HCT116 (cell line): ENCODE data around the gene CFAP61. TPM values are rescaled to one million over a fixed set of nuclear protein-coding genes. Genes with fewer than 3 reads are reported as not detected.

Experiments
- ATAC-seq: fragments of 200-7000 bp; cut with Tn5 transposase; 2 replicates; pipeline ENCODE4 v1.9.1; 2020; ENCODE audit warnings: mild to moderate bottlenecking, moderate library complexity
- BruUV-seq: library from RNA; stranded (reverse); fragments of 400-500 nt; replicated peaks from 2 replicates; lab custom pipeline; 2021; lab: Mats Ljungman, UMichigan
- CTCF ChIA-PET: fragments of 300-600 bp; sonication (Branson Sonifier 250); formaldehyde crosslinking; loops from one replicate; lab custom pipeline; 2021; ENCODE audit warnings: antibody characterized with exemption; lab: Charles Lee
- POLR2A ChIA-PET: fragments of 300-600, 350-600 bp; sonication (Branson Sonifier 250); formaldehyde crosslinking; loops from one replicate; lab custom pipeline; 2021; ENCODE audit warnings: antibody characterized with exemption; lab: Charles Lee
- RAD21 ChIA-PET, 2 experiments: fragments of 300-600 bp; sonication (Branson Sonifier 250); formaldehyde crosslinking; loops; one replicate each; lab custom pipeline; 2023; ENCODE audit warnings: low total read pairs in 2 of 2; ENCODE audit not compliant: uncharacterized antibody in 2 of 2, unreplicated experiment in 2 of 2, low non-redundant PET in 1 of 2; lab: Charles Lee
- DNase-seq: peaks from one replicate; pipeline ENCODE4 v3.0.0-alpha.2; 2010; ENCODE audit warnings: low read depth, low spot score
- H2AFZ ChIP-seq: fragments of 200-600 bp; shearing (Covaris generic), sonication (generic); 2 replicates; pipeline ENCODE4 v1.6.1; 2017; ENCODE audit warnings: low read depth, mixed run types, mixed read lengths, antibody characterized with exemption, low read length; ENCODE audit not compliant: poor library complexity, severe bottlenecking
- H3K27ac ChIP-seq: 2 replicates; pipeline ENCODE4 v1.5.1; 2012; ENCODE audit warnings: low read depth, low read length
- H3K27me3 ChIP-seq: fragments of 200-600 bp; sonication (generic); 2 replicates; pipeline ENCODE4 v1.6.1; 2016; ENCODE audit warnings: mixed run types, low read length, mixed read lengths; ENCODE audit not compliant: insufficient read depth
- H3K36me3 ChIP-seq, 2 experiments: fragments of 200-500 bp in 1 of 2; fragments of 200-600 bp in 1 of 2; sonication (Bioruptor generic) in 1 of 2; sonication (generic) in 1 of 2; 2 replicates each; pipeline versions ENCODE4 v1.5.1 to v1.6.1; 2014 to 2016; ENCODE audit warnings: low read length in 2 of 2, inconsistent platforms in 1 of 2, mixed read lengths in 1 of 2, mixed run types in 1 of 2; ENCODE audit not compliant: insufficient read depth in 2 of 2, control insufficient read depth in 1 of 2
- H3K4me1 ChIP-seq, 2 experiments: fragments of 200-600 bp in 1 of 2; sonication (generic) in 1 of 2; 2 replicates each; pipeline versions ENCODE4 v1.5.1 to v1.6.1; 2012 to 2017; ENCODE audit warnings: low read length in 2 of 2, inconsistent platforms in 1 of 2, mild to moderate bottlenecking in 1 of 2, mixed read lengths in 1 of 2, mixed run types in 1 of 2, moderate library complexity in 1 of 2; ENCODE audit not compliant: insufficient read depth in 2 of 2, control insufficient read depth in 1 of 2
- H3K4me2 ChIP-seq: fragments of 200-600 bp; sonication (generic); 2 replicates; pipeline ENCODE4 v1.6.1; 2017; ENCODE audit warnings: mixed run types, low read length, mixed read lengths
- H3K4me3 ChIP-seq, 2 experiments: fragments of 200-600 bp in 1 of 2; sonication (generic) in 1 of 2; replicated peaks in 1 of 2; 2 replicates each; pipeline ENCODE4 v1.5.1; 2011 to 2016; ENCODE audit warnings: low read length in 2 of 2, control low read depth in 1 of 2, low read depth in 1 of 2, mild to moderate bottlenecking in 1 of 2, mixed read lengths in 1 of 2, mixed run types in 1 of 2
- H3K79me2 ChIP-seq: fragments of 200-600 bp; sonication (generic); 2 replicates; pipeline ENCODE4 v1.6.1; 2017; ENCODE audit warnings: mild to moderate bottlenecking, mixed run types, low read length, moderate library complexity, mixed read lengths; ENCODE audit not compliant: insufficient read depth
- H3K9ac ChIP-seq: fragments of 200-600 bp; sonication (generic); 2 replicates; pipeline ENCODE4 v1.6.1; 2016; ENCODE audit warnings: low read length, mixed read lengths
- H3K9me2 ChIP-seq: fragments of 200-600 bp; sonication (generic), shearing (Covaris generic); 2 replicates; pipeline ENCODE4 v1.6.1; 2017; ENCODE audit warnings: mixed run types, mild to moderate bottlenecking, moderate library complexity; ENCODE audit not compliant: insufficient read depth
- H3K9me3 ChIP-seq, 2 experiments: fragments of 200-500 bp in 1 of 2; fragments of 200-600 bp in 1 of 2; sonication (Bioruptor generic) in 1 of 2; sonication (generic) in 1 of 2; 2 replicates each; pipeline ENCODE4 v1.6.1; 2014 to 2017; ENCODE audit warnings: low read length in 2 of 2, mixed read lengths in 2 of 2, inconsistent platforms in 1 of 2, low read depth in 1 of 2, mild to moderate bottlenecking in 1 of 2, mixed run types in 1 of 2, moderate library complexity in 1 of 2; ENCODE audit not compliant: control insufficient read depth in 1 of 2, insufficient read depth in 1 of 2
- H4K20me1 ChIP-seq: fragments of 200-600 bp; sonication (generic), shearing (Covaris generic); 2 replicates; pipeline ENCODE4 v1.6.1; 2017; ENCODE audit warnings: mixed run types, mild to moderate bottlenecking, moderate library complexity; ENCODE audit not compliant: insufficient read depth
- CBX3 ChIP-seq: IDR thresholded peaks from 2 replicates; pipeline ENCODE4 v1.6.1; 2012; ENCODE audit warnings: low read depth
- CEBPB ChIP-seq: IDR thresholded peaks from 2 replicates; pipeline ENCODE4 v1.6.1; 2012; ENCODE audit warnings: low read depth
- CTCF ChIP-seq, 3 experiments: fragments of 200-600 bp in 1 of 3; sonication (generic) in 1 of 3; IDR thresholded peaks in 2 of 3; conservative IDR thresholded peaks in 1 of 3; 2 replicates each; pipeline ENCODE4 v1.5.1; 2012 to 2017; ENCODE audit warnings: low read depth in 2 of 3, low read length in 2 of 3, antibody characterized with exemption in 1 of 3, borderline replicate concordance in 1 of 3, control low read depth in 1 of 3, mild to moderate bottlenecking in 1 of 3, mixed read lengths in 1 of 3, mixed run types in 1 of 3, moderate library complexity in 1 of 3; ENCODE audit not compliant: insufficient read depth in 1 of 3
- EGR1 ChIP-seq: IDR thresholded peaks from 2 replicates; pipeline ENCODE4 v1.6.1; 2012; ENCODE audit warnings: low read depth
- EZH2 ChIP-seq: fragments of 200-600 bp; sonication (generic); IDR thresholded peaks from 2 replicates; pipeline ENCODE4 v1.6.1; 2017; ENCODE audit warnings: antibody characterized with exemption, mixed run types
- EZH2phosphoT487 ChIP-seq: fragments of 200-600 bp; IDR thresholded peaks from 2 replicates; pipeline ENCODE4 v1.6.1; 2018; ENCODE audit warnings: antibody characterized with exemption, borderline replicate concordance
- FOSL1 ChIP-seq: IDR thresholded peaks from 2 replicates; pipeline ENCODE4 v1.6.1; 2012; ENCODE audit warnings: low read depth
- MAX ChIP-seq: IDR thresholded peaks from 2 replicates; pipeline ENCODE4 v1.6.1; 2012
- POLR2A ChIP-seq: IDR thresholded peaks from 2 replicates; pipeline ENCODE4 v1.7.0; 2011; ENCODE audit warnings: borderline replicate concordance; ENCODE audit not compliant: insufficient read depth, insufficient read length; ENCODE audit errors: extremely low read depth
- RAD21 ChIP-seq: IDR thresholded peaks from 2 replicates; pipeline ENCODE4 v1.6.1; 2012; ENCODE audit warnings: low read depth, mild to moderate bottlenecking
- REST ChIP-seq: IDR thresholded peaks from 2 replicates; pipeline ENCODE4 v1.6.1; 2012; ENCODE audit warnings: low read depth
- SIN3A ChIP-seq: IDR thresholded peaks from 2 replicates; pipeline ENCODE4 v1.6.1; 2012; ENCODE audit warnings: low read depth
- SP1 ChIP-seq: IDR thresholded peaks from 2 replicates; pipeline ENCODE4 v1.6.1; 2012; ENCODE audit warnings: low read depth
- SRF ChIP-seq: IDR thresholded peaks from 2 replicates; pipeline ENCODE4 v1.6.1; 2012; ENCODE audit warnings: low read depth
- TCF7L2 ChIP-seq: IDR thresholded peaks from 2 replicates; pipeline ENCODE4 v1.7.0; 2011; ENCODE audit warnings: borderline replicate concordance, inconsistent platforms; ENCODE audit not compliant: insufficient read depth, insufficient read length; ENCODE audit errors: extremely low read depth
- ZNF274 ChIP-seq: fragments of 200-500 bp; sonication (Bioruptor generic); IDR thresholded peaks from 2 replicates; pipeline ENCODE4 v1.6.1; 2014; ENCODE audit warnings: mild to moderate bottlenecking, low read depth, low read length, inconsistent platforms
- intact Hi-C: fragments of 100-400 bp; cut with micrococcal nuclease; formaldehyde crosslinking; loops from 2 replicates; pipeline ENCODE4 v1.10.0; 2022
- total RNA-seq: library from RNA; stranded (reverse); gene quantifications from one replicate; pipeline ENCODE4 v1.2.1, GENCODE V29; 2021; ENCODE audit not compliant: unreplicated experiment

CFAP61 gene
- total RNA-seq, 1 experiment from 2014 or later = 1.7 TPM

GRCh38 chr20:20207291-20207690 is 155.0 kb downstream of the CFAP61 start (continued):
- TF ChIP-seq REST = no peak
- TF ChIP-seq SIN3A = no peak
- TF ChIP-seq EGR1 = no peak
- no peak for TF ChIP-seq SP1
- TF ChIP-seq ZNF274 = no peak
- TF ChIP-seq RAD21 = no peak
- TF ChIP-seq CBX3 = no peak
- TF ChIP-seq CEBPB = no peak
- no peak for TF ChIP-seq CTCF (IDR thresholded peaks at IDR 0.05 in 2 of 3, conservative IDR thresholded peaks at IDR 0.05 in 1 of 3; ENCODE audit: borderline replicate concordance in 1 of 3, insufficient read depth in 1 of 3, low read depth in 2 of 3, low read length in 2 of 3)
- no peak for TF ChIP-seq SRF

GRCh38 chr20:20207872-20208271 is 155.5 kb downstream of the CFAP61 start:
- Histone ChIP-seq H3K36me3 (no peaks in the 10 kb centered on the region), H3K4me2 (no peak overlapping the region), H3K4me1 (no peaks in the 10 kb centered on the region), H3K9ac (no peak overlapping the region), H3K27ac (no peak overlapping the region), H3K79me2 (no peaks in the 10 kb centered on the region), H3K9me2 (no peaks in the 10 kb centered on the region), H3K4me3 (no peak overlapping the region), H2AFZ (no peak overlapping the region), H4K20me1 (no peaks in the 10 kb centered on the region), H3K27me3 (peaks cover 13% of the 10 kb centered on the region; the same call in 1 of the 2 replicates), H3K9me3 (no peaks in the 10 kb centered on the region)
- DNase-seq (no peak), ATAC-seq (no peak)
- CTCF ChIA-PET = no interaction called here
- POLR2A ChIA-PET = no interaction called here
- BruUV-seq = no TSS peak
- intact Hi-C loops = no loop called here
- RAD21 ChIA-PET = no interaction called here
- no peak for TF ChIP-seq EZH2
- no peak for TF ChIP-seq FOSL1
- no peak for TF ChIP-seq TCF7L2
- no peak for TF ChIP-seq MAX
- TF ChIP-seq REST = no peak
- TF ChIP-seq CBX3 = no peak
- TF ChIP-seq POLR2A = no peak
- TF ChIP-seq EZH2phosphoT487 = no peak
- no peak for TF ChIP-seq ZNF274
